ENCODE measurements around the gene GLB1L3. TPM values are rescaled to one million over a fixed set of nuclear protein-coding genes. Genes with fewer than 3 reads are reported as not detected.

GLB1L3 gene
- total RNA-seq, 1 donor from 2014 or later = not detected

- H3K9me3 ChIP-seq (replicated peaks) = no peaks in the 10 kb centered on the region
- no peak overlapping the region for H3K4me3 ChIP-seq
- no peaks in the 10 kb centered on the region for H3K36me3 ChIP-seq
- no peak for DNase-seq
- no peak overlapping the region for H3K27ac ChIP-seq (replicated peaks)
- peaks cover 59% of the 10 kb centered on the region for H3K27me3 ChIP-seq (ENCODE audit: low read depth)
- no peak for TF ChIP-seq CTCF (IDR thresholded peaks at IDR 0.05; ENCODE audit: borderline replicate concordance)
- H3K4me1 ChIP-seq = no peaks in the 10 kb centered on the region
- intact Hi-C loops (cut with micrococcal nuclease) = no loop called here
Measured at GRCh38 chr11:134364261-134364660, 88.1 kb downstream of the GLB1L3 start.

GRCh38 chr11:134365011-134365925 is 89.1 kb downstream of the GLB1L3 start:
- H3K27me3 ChIP-seq (ENCODE audit: low read depth) = peaks cover 56% of the 10 kb centered on the region
- no peaks in the 10 kb centered on the region for H3K9me3 ChIP-seq (replicated peaks)
- intact Hi-C loops (cut with micrococcal nuclease) = no loop called here
- no peak overlapping the region for H3K27ac ChIP-seq (replicated peaks)
- no peaks in the 10 kb centered on the region for H3K36me3 ChIP-seq
- no peak for TF ChIP-seq CTCF (IDR thresholded peaks at IDR 0.05; ENCODE audit: borderline replicate concordance)
- DNase-seq = no peak
- no peak overlapping the region for H3K4me3 ChIP-seq
- no peaks in the 10 kb centered on the region for H3K4me1 ChIP-seq

- no peak for DNase-seq
- intact Hi-C loops (cut with micrococcal nuclease) = no loop called here
- no peak for TF ChIP-seq CTCF (IDR thresholded peaks at IDR 0.05; ENCODE audit: borderline replicate concordance)
Measured at GRCh38 chr11:134366254-134366653, 90.1 kb downstream of the GLB1L3 start.

GRCh38 chr11:134367781-134368180 is 91.6 kb downstream of the GLB1L3 start:
- H3K27me3 ChIP-seq (ENCODE audit: low read depth) = peaks cover 56% of the 10 kb centered on the region
- H3K4me1 ChIP-seq = no peaks in the 10 kb centered on the region
- no peak overlapping the region for H3K4me3 ChIP-seq
- H3K9me3 ChIP-seq (replicated peaks) = no peaks in the 10 kb centered on the region
- intact Hi-C loops (cut with micrococcal nuclease) = no loop called here
- H3K36me3 ChIP-seq = no peaks in the 10 kb centered on the region
- H3K27ac ChIP-seq (replicated peaks) = no peak overlapping the region
- no peak for TF ChIP-seq CTCF (IDR thresholded peaks at IDR 0.05; ENCODE audit: borderline replicate concordance)
- DNase-seq = no peak

More at GRCh38 chr11:134366254-134366653, 90.1 kb downstream of the GLB1L3 start:
- H3K9me3 ChIP-seq (replicated peaks) = no peaks in the 10 kb centered on the region
- no peaks in the 10 kb centered on the region for H3K36me3 ChIP-seq
- H3K4me1 ChIP-seq = no peaks in the 10 kb centered on the region
- peaks cover 56% of the 10 kb centered on the region for H3K27me3 ChIP-seq (ENCODE audit: low read depth)
- no peak overlapping the region for H3K27ac ChIP-seq (replicated peaks)
- H3K4me3 ChIP-seq = no peak overlapping the region

Other genes with a start within 250 kb of the GLB1L3 start
- 36.2 TPM for gene JAM3, start 207.3 kb upstream of the GLB1L3 start, total RNA-seq
- gene NCAPD3, start 52.4 kb upstream of the GLB1L3 start, total RNA-seq = 17.2 TPM
- 37.6 TPM for gene VPS26B, start 51.7 kb upstream of the GLB1L3 start, total RNA-seq
- 41.2 TPM for gene THYN1, start 23.0 kb upstream of the GLB1L3 start, total RNA-seq
- 40.7 TPM for gene ACAD8, start 22.8 kb upstream of the GLB1L3 start, total RNA-seq
- 0.30 TPM for gene GLB1L2, start 55.6 kb downstream of the GLB1L3 start, total RNA-seq
- gene B3GAT1, start 135.9 kb downstream of the GLB1L3 start, total RNA-seq = 0.08 TPM

All from left ventricle myocardium inferior (tissue), 1 donor.